SKM-1 (cell line): Measurements from ENCODE around the gene AUTS2.

ENCODE experiments used
- DNase-seq: peaks from one replicate; lab custom pipeline; 2025; ENCODE audit not compliant: unreplicated experiment; lab: John Stamatoyannopoulos, UW

Gene AUTS2

GRCh38 chr7:70472601-70473237, 874.4 kb downstream of the AUTS2 start:
- DNase-seq, result no peak

GRCh38 chr7:70474639-70475234, 876.5 kb downstream of the AUTS2 start:
- DNase-seq, result no peak

- no peak for DNase-seq
Observed at GRCh38 chr7:70477036-70478010, 879.0 kb downstream of the AUTS2 start.

- DNase-seq, result no peak
Observed at GRCh38 chr7:70479153-70480021, 881.1 kb downstream of the AUTS2 start.

- DNase-seq, result no peak
Observed at GRCh38 chr7:70480927-70481569, 882.8 kb downstream of the AUTS2 start.

GRCh38 chr7:70481570-70482123, 883.4 kb downstream of the AUTS2 start:
- no peak for DNase-seq

- no peak for DNase-seq
Observed at GRCh38 chr7:70484255-70484654, 886.0 kb downstream of the AUTS2 start.

- DNase-seq, result no peak
Observed at GRCh38 chr7:70486977-70487376, 888.7 kb downstream of the AUTS2 start.

- no peak for DNase-seq
Observed at GRCh38 chr7:70487428-70487827, 889.2 kb downstream of the AUTS2 start.

- no peak for DNase-seq
Observed at GRCh38 chr7:70487886-70488285, 889.6 kb downstream of the AUTS2 start.

GRCh38 chr7:70489813-70490212, 891.5 kb downstream of the AUTS2 start:
- no peak for DNase-seq

- DNase-seq, result no peak
Observed at GRCh38 chr7:70492625-70493024, 894.4 kb downstream of the AUTS2 start.

- no peak for DNase-seq
Observed at GRCh38 chr7:70494225-70495032, 896.2 kb downstream of the AUTS2 start.

GRCh38 chr7:70495033-70495376, 896.7 kb downstream of the AUTS2 start:
- no peak for DNase-seq

GRCh38 chr7:70497793-70498192, 899.5 kb downstream of the AUTS2 start:
- no peak for DNase-seq

GRCh38 chr7:70498232-70498992, 900.1 kb downstream of the AUTS2 start:
- DNase-seq, result no peak

GRCh38 chr7:70500261-70500660, 902.0 kb downstream of the AUTS2 start:
- no peak for DNase-seq

GRCh38 chr7:70502117-70502863, 904.0 kb downstream of the AUTS2 start:
- no peak for DNase-seq
